Lung (tissue), 12 donors: ENCODE results near the gene L3MBTL4. TPM values are rescaled to one million over a fixed set of nuclear protein-coding genes. Genes with fewer than 3 reads are reported as not detected.
A peak's percentile ranks its signal among the peaks of the same experiment; 100 is the strongest.

Experiments used
- ATAC-seq: fragments of 200-7000 bp; cut with Tn5 transposase; one replicate; pipeline ENCODE4 v1.9.1; 2020; ENCODE audit warnings: moderate number of reproducible peaks; ENCODE audit not compliant: insufficient read depth, low FRiP score
- DNase-seq, 3 donors: peaks; one replicate each; pipeline ENCODE4 v3.0.0-alpha.2; 2013 to 2017
- H3K27ac ChIP-seq, 2 donors: one replicate each; pipeline ENCODE4 v1.5.1; 2013; ENCODE audit warnings: mild to moderate bottlenecking in 2 of 2, moderate library complexity in 2 of 2, control low read depth in 1 of 2, inconsistent platforms in 1 of 2, low read depth in 1 of 2, low read length in 1 of 2
- H3K27me3 ChIP-seq, 3 donors: one replicate each; pipeline ENCODE4 v1.5.1; 2013; ENCODE audit warnings: low read length in 2 of 3; ENCODE audit not compliant: control insufficient read depth in 3 of 3, insufficient read depth in 3 of 3
- H3K36me3 ChIP-seq, 4 donors: one replicate each; pipeline ENCODE4 v1.5.1; 2013; ENCODE audit warnings: low read length in 4 of 4, mild to moderate bottlenecking in 1 of 4, moderate library complexity in 1 of 4; ENCODE audit not compliant: control insufficient read depth in 4 of 4, insufficient read depth in 4 of 4
- H3K4me1 ChIP-seq, 5 donors: one replicate each; pipeline ENCODE4 v1.5.1; 2013; ENCODE audit warnings: low read length in 5 of 5, mild to moderate bottlenecking in 2 of 5, moderate library complexity in 1 of 5; ENCODE audit not compliant: control insufficient read depth in 5 of 5, insufficient read depth in 5 of 5
- H3K4me3 ChIP-seq: one replicate; pipeline ENCODE4 v1.5.1; 2013; ENCODE audit warnings: mild to moderate bottlenecking, control low read depth, moderate library complexity
- H3K9ac ChIP-seq, 2 donors: one replicate each; pipeline ENCODE4 v1.5.1; 2013; ENCODE audit warnings: low read length in 2 of 2, control low read depth in 1 of 2; ENCODE audit not compliant: insufficient read depth in 1 of 2
- H3K9me3 ChIP-seq, 4 donors: one replicate each; pipeline ENCODE4 v1.5.1; 2013; ENCODE audit warnings: low read length in 3 of 4, mild to moderate bottlenecking in 1 of 4, moderate library complexity in 1 of 4; ENCODE audit not compliant: control insufficient read depth in 4 of 4, insufficient read depth in 3 of 4
- WGBS, 2 donors: extraction: QIAGEN DNeasy Blood & Tissue Kit; methylation state at CpG; one replicate each; pipeline ENCODE4 v1.1.7; 2013; 5-methylcytosine and 5-hydroxymethylcytosine counted together
- polyA plus RNA-seq, 2 donors: library from polyadenylated mRNA; stranded (reverse); fragments of 200-250 nt; gene quantifications; one replicate each; pipeline ENCODE4 v1.2.1, GENCODE V29; 2013
- total RNA-seq, 2 donors: library from RNA; depleted of rRNA in 1 of 2; stranded (reverse); fragments of >200 nt in 1 of 2; gene quantifications; one replicate each; pipeline ENCODE4 v1.2.1, GENCODE V29; 2014 to 2021
- TF ChIP-seq, protein P1 (sequence below): IDR thresholded peaks from 2 replicates; pipeline ENCODE4 v1.5.1; 2012; ENCODE audit warnings: mild to moderate bottlenecking; ENCODE audit errors: control extremely low read depth, extremely low read depth
- donor health status: control.
- donor health status: control.
- donor health status: Bipolar disorder and iron deficiency.
- donor health status: healthy.
- donor health status: DM: yes; HTN: yes; CAD: no.

The L3MBTL4 gene
- total and polyA plus RNA-seq, 4 donors, result 2.8 to 16.8 (median 9.9) TPM

DNA sequence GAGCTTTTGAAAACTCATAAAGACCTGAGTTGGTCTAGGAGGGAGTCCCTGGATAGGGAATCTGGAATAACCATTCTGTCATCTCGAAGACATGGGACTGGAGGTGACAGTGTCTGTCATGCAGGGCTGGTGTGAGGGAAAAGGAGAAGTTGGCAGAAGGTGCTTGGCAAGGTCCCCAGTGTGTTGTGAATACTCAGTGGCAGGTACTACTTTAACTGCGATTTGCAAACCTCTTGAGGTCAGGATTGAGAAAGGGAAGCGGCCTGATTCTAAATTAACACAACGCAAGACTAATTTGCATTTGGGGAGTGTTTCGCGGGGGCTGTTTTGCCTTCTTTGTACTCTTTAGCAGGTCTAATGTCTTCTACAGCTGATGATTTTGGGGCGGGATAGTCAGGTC is 442.4 kb downstream of the L3MBTL4 start:
- WGBS, 2 donors, result 84 to 88% methylated on average over 7 of the region's 7 CpGs

DNA sequence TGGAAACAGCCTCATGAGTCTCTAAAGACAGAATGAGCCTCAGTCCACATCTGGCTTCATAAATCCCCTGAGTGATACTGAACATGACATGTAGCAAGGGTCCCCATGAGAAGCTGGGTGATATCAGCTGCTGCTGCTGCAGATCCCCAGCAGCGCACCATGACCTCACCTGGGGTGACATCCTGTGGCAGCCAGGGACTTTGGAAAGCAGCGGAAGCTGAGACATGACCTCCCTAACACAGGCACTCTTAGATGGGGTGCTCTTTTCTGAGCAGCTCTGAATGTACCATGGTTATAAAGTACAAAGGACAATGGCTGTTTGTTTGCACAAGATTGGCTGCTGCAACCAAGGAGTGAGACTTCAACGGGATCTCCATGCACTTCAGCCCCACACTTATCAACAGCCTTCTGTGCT is 444.7 kb downstream of the L3MBTL4 start:
- peak in 1 of 3 donors; percentile 27 for DNase-seq
- 63 to 65% methylated on average over 3 of the region's 3 CpGs for WGBS, 2 donors
- ATAC-seq, result no peak

More for the DNA sequence above, 442.4 kb downstream of the L3MBTL4 start:
- no peak overlapping the region for H3K27ac ChIP-seq
- no peak overlapping the region for H3K9ac ChIP-seq
- no peak overlapping the region for H3K4me3 ChIP-seq
- DNase-seq (no peak), ATAC-seq (no peak)
- H3K9me3 ChIP-seq, result peaks cover 0 to 4% (median 0%) of the 10 kb centered on the region in 4 donors
- peaks cover 0 to 5% (median 0%) of the 10 kb centered on the region in 5 donors for H3K4me1 ChIP-seq
- peaks cover 0 to 4% (median 0%) of the 10 kb centered on the region in 4 donors for H3K36me3 ChIP-seq
- TF ChIP-seq, protein P1, sequence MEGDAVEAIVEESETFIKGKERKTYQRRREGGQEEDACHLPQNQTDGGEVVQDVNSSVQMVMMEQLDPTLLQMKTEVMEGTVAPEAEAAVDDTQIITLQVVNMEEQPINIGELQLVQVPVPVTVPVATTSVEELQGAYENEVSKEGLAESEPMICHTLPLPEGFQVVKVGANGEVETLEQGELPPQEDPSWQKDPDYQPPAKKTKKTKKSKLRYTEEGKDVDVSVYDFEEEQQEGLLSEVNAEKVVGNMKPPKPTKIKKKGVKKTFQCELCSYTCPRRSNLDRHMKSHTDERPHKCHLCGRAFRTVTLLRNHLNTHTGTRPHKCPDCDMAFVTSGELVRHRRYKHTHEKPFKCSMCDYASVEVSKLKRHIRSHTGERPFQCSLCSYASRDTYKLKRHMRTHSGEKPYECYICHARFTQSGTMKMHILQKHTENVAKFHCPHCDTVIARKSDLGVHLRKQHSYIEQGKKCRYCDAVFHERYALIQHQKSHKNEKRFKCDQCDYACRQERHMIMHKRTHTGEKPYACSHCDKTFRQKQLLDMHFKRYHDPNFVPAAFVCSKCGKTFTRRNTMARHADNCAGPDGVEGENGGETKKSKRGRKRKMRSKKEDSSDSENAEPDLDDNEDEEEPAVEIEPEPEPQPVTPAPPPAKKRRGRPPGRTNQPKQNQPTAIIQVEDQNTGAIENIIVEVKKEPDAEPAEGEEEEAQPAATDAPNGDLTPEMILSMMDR, result no peak
- no peaks in the 10 kb centered on the region for H3K27me3 ChIP-seq

DNA sequence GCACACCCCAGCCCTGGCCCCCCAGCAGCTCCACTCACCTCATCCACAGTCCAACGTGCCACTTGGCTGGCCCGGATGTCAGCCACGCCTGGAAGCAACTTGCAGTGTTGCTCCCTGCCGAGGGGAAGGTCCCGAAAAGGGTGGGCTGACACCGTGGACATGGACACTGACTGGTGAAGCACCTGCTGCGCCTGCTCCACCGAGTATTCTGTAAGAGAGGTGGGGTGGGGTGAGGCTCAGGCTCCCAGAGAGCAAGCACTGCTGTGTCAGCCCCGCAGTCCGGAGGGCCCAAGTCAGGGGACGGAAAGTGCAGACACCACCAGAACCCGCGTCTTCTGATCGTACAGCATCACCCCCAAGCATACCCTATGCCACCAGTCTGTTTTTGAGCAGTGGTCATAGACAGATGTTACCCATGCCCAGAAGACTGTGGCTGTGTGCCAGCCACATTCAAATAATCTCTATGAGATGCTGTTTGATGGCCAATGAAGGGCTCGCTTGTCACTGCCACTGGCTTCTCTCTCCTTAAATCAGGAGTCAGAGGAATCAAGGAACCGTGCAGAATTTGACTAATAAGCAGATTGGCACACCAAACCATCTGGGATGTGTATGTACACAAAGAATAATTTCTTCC is 445.2 kb downstream of the L3MBTL4 start:
- DNase-seq (no peak), ATAC-seq (no peak)
- Histone ChIP-seq H3K36me3 (peaks cover 0 to 2% (median 0%) of the 10 kb centered on the region in 4 donors), H3K27ac (no peak overlapping the region), H3K4me1 (peaks cover 0 to 5% (median 0%) of the 10 kb centered on the region in 5 donors), H3K9me3 (peaks cover 0 to 4% (median 0%) of the 10 kb centered on the region in 4 donors), H3K9ac (no peak overlapping the region), H3K4me3 (no peak overlapping the region), H3K27me3 (no peaks in the 10 kb centered on the region)
- TF ChIP-seq, protein P1, result no peak
- 88 to 89% methylated on average over 16 of the region's 16 CpGs for WGBS, 2 donors

More for the DNA sequence above, 444.7 kb downstream of the L3MBTL4 start:
- Histone ChIP-seq H3K27ac (no peak overlapping the region), H3K27me3 (no peaks in the 10 kb centered on the region), H3K9ac (no peak overlapping the region), H3K4me1 (peaks cover 0 to 5% (median 0%) of the 10 kb centered on the region in 5 donors), H3K36me3 (peaks cover 0 to 2% (median 0%) of the 10 kb centered on the region in 4 donors), H3K9me3 (peaks cover 0 to 4% (median 0%) of the 10 kb centered on the region in 4 donors), H3K4me3 (no peak overlapping the region)
- TF ChIP-seq, protein P1, result no peak

DNA sequence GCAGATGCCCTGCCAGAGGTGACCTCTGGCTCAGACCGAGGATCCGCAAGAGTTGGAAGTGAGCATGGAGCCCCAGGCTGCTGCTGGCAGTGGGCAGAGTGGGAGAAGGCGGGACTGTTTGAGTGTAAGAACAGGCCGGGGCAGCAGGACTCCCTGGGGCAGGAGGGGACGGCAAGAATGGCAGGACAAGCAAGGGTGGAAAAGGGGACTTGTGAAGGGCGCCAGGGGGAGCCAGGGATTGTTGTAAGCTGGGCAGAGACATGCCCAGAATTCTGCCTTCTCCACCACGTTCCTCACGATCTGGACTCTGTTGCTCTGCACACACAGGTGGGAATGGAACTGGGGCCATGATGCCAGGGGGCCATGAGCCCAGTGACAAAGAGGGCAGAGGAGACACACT is 447.0 kb downstream of the L3MBTL4 start:
- H3K4me3 ChIP-seq, result no peak overlapping the region
- 92 to 96% methylated on average over 8 of the region's 8 CpGs for WGBS, 2 donors
- no peaks in the 10 kb centered on the region for H3K27me3 ChIP-seq
- ATAC-seq (no peak), DNase-seq (no peak)
- no peak overlapping the region for H3K9ac ChIP-seq
- peaks cover 0 to 2% (median 0%) of the 10 kb centered on the region in 4 donors for H3K36me3 ChIP-seq
- H3K4me1 ChIP-seq, result peaks cover 0 to 5% (median under 1%) of the 10 kb centered on the region in 5 donors
- TF ChIP-seq, protein P1, result no peak
- peaks cover 0 to 2% (median 0%) of the 10 kb centered on the region in 4 donors for H3K9me3 ChIP-seq
- no peak overlapping the region for H3K27ac ChIP-seq
